Activated CD4-positive, alpha-beta T cell treated with anti-CD3 and anti-CD28 coated beads, Interleukin-2, amount 50 U/mL, for 1 hour (primary cell): ENCODE measurements around the gene KRT77.

Experiments used
- DNase-seq: peaks from one replicate; pipeline ENCODE4 v3.0.0-alpha.2; 2020

Gene KRT77

DNA sequence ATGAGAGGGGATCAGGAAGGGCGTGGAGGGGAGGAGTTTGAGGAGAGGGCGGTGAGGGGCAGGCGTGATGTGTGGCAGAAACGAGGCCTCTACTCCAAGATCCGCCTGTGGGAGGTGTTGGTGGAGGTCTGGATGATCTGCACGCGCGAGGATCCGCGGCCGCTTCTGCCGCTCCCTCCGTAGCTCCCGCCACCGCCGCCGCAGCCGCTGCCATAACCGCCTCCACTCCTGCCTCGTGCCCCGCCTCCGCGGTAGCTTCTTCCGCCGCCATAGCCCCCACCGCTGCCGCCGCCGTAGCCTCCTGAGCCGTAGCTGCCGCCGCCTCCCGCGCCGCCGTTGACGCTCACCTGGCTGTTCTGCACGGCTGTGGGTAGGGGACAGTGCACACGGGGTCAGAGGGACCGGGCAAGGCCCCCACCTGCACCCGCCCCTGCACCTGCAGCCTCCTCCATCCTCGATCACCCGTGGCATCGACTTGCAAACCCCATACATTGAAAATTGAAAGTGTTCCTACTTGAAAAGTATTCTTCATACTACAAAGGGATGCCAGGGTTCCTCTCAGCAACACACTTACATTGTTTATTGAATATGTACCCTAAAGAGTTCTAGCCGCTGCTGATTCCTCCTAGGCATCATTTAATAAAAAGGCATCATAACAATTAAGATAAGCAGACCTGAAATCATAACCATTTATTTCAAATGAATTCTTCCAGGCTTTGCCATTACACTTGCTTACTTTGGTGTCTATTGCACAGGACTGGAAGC lies 12.1 kb downstream of the KRT77 start:
- DNase-seq: peak; percentile 64

DNA sequence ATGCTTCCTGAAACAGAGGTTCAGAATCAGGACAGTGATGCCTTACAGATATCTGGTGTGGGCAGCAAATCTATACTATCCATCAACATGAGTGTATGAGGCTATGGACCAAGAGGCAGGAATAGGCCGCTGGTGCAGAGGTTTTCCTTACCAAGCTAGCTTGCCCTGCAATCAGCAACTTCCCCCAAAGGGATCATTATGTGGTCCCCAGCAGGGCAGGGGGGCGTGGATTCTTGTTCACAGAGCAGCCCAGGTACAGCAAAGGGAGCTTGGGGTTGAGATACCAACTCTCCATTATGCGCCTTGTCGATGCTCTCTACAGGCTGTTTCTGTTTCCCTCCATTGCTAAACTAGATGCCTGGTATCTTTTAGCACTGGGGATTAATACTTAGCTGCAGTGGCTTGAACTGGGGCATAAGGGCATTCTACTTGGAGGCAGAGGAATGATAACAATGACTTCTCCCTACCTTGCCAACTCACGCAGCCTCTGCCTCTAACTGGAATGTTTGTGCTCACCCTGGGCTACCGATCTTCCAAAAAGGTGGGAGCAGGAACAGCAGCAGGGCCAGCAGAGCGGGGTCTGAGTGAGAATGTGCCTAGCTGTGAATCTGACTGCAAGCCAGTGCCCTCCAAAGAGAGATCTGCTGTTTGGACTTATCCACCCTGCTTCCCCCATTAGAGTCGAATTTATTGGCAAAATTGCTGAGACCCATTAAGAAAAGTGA lies 12.8 kb downstream of the KRT77 start:
- DNase-seq: no peak

- DNase-seq: no peak
Observed at GRCh38 chr12:52689936-52690335, 13.4 kb downstream of the KRT77 start.

DNA sequence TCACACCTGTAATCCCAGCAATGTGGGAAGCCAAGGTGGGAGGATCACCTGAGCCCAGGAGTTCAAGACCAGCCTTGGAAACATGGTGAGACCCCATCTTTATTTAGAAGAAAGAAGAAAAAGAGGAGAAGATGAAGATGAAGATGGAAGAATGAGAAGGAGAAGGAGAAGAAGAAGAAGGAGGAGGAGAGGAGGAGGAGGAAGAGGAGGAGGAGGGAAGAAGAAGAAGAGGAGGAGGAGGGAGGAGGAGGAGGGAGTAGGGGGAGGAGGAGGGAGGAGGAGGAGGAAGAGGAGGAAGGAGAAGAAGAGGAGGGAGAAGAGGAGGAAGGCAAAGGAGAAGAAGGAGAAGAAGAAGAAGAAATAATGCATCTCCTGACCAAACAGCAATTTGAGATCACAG lies 14.1 kb downstream of the KRT77 start:
- no peak for DNase-seq

- no peak for DNase-seq
Observed at GRCh38 chr12:52688481-52688880, 14.8 kb downstream of the KRT77 start.

DNA sequence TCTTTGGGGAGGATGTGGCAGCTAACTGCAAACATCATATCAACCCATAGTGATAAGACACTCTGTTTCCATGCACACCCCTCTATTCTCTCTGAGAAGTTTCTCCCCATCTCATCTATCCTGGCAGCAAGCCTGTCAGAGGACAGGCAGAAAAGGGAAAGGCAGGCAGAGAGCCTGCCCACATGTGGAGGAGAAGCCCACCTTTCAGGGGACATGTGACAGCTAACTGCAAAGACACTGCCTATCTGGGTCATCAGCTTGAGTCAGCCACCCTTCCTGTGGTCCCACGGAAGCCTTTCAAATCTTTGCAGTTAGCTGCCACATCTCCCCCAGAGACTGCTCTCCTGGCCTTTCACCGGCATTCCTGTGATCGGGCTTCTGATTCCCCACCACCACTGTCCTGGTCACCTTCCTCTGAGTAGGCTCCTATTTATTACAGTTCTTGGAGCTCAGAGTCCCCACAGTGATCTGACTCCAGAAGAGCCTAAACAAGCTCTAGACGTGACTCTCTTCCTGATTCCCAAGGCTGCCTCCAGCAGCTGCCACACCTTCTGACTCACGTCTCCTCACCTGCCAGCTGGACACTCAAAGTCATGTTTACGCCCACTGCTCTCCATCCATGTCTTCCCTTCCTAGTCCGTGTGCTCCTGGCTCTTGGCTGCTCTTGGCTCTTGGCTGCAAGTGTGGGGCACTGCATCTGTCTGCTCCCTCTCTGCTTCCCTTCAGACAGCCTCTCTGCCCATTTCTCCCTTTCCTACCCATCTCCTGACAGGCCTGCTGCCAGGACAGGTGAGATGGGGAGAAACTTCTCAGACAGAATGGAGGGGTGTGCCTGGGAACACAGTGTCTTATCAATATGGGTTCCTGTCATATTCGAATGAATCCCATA lies 15.6 kb downstream of the KRT77 start:
- DNase-seq: no peak

DNA sequence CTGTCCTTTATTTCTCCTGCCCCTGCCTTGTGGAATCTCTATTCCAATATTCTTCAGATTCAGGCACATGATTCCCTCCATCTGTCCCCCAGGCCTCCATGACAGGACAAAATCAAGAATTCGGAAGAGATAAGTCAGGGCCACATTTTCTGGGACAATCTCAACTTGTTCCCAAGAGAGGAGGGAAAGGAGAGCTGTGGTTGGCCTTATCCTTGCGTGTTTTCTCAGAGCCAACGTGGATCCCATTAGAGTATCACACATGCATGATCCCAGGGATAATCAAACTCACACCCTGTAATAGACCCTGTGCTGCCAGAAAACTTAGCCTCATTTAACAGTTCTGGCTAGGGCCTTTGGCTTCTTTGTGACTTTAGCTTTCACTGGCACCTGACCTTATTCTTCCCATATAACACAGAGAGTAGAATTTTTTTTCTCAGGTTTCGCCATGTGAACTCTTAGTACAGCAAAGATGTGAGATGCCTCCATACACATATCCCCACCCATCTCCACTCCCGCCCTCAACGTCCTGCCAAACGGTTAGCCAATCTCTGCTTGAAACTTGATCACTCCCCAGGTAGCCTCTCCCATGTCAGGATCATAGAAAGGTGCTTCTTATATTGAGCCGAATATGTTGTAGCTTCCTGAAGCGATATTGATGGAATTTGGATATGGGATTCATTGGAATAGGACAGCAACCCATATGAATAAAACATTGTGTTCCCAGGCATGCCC lies 16.4 kb downstream of the KRT77 start:
- no peak for DNase-seq

- no peak for DNase-seq
Observed at GRCh38 chr12:52686063-52686462, 17.3 kb downstream of the KRT77 start.

GRCh38 chr12:52685406-52685890 lies 17.9 kb downstream of the KRT77 start:
- DNase-seq: no peak

GRCh38 chr12:52684431-52684830 lies 18.9 kb downstream of the KRT77 start:
- no peak for DNase-seq

GRCh38 chr12:52683575-52684300 lies 19.6 kb downstream of the KRT77 start:
- DNase-seq: no peak

DNA sequence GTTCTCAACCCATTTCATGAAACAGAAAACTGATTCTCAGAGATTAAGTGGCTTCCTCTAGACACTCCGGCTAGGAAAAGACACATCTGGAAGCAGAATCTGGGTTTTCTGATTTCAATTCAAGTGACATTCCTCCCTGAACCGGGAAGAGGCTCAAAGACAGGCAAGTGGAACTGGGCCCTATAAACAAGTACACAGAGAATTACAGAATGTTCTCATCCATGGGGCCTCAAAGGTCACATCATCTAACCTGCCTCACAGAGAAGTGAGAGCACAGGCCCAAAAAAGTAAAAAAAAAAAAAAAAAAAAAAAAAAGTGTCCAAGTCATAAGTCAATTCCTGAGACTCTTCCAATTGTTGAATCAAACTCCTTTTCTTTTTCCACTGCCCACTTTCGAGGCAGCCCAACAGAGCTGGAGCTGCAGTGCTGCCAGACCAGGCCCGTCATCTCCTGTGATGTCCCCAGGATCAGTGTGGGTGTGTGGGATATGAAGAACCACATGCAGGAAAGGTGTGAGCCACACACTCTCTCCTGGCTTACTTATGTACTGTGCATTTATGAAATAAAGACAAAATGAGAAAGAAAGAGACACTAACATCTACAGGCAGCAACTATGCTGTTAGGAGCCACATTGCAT lies 20.3 kb downstream of the KRT77 start:
- no peak for DNase-seq

GRCh38 chr12:52682381-52682660 lies 21.0 kb downstream of the KRT77 start:
- no peak for DNase-seq

DNA sequence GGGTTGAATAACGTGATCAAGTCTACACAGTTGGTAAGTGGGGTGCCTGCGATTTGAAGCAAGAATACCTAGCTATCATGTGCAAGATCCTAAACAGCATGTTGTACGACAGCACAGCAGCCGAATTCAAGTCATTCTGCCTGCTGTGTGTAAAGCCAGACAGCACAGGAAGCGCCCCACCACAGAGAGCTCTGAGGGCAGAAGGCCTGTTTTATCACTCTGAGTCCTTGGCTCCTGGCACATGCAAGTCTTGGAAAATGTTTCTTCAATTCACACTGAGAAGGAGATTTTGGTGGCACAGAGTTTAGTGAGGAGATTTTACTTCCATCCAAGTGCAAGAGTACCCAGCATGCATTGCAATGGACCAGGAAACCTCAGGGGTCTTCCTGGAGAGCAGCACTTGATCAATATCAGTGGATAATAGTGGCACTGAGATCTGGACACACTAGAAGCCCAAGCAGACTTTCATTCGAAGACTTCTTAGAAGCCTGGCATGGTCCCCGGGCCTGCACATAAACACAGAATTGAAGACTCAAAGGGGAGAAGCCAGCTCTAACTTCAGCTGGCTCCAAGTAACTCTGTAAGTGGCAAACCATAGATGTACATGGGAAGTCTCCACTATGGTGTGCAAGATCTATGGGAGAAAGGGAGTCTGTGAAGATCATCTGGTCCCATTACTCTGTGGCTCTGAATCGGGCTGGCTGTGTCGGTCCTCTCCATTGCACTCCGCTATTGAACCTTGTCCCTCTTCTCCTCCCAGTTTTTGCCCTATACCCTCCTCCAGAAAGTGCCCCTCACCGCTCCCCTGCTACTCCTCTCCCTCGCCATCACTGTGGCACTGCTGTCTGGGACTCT lies 21.6 kb downstream of the KRT77 start:
- DNase-seq: peak; percentile 39

DNA sequence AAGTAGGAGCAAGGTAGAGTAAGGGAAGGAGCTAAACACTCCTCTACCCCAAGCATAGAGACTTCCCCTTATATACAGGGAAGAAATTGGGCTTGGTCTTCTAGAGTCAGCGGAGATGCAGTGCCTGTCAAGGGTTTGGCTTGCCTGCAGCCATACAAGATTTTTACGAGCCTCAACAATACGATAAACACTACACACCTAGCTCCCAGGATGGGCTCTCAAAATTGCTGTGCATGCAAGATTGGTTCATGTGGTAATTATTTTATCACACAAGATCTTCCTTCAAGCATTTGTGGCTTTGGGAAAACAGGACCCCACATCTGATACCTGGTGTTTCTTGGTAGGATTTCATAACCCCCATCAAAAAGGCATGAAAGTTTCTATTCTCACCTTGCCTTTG lies 23.0 kb downstream of the KRT77 start, which contains the start of gene KRT1:
Gene KRT1, minus strand, starts transcription at position 45 of the 400 bp plus-strand sequence. CDS start 59 bp downstream, outside the sequence.
- DNase-seq: no peak

DNA sequence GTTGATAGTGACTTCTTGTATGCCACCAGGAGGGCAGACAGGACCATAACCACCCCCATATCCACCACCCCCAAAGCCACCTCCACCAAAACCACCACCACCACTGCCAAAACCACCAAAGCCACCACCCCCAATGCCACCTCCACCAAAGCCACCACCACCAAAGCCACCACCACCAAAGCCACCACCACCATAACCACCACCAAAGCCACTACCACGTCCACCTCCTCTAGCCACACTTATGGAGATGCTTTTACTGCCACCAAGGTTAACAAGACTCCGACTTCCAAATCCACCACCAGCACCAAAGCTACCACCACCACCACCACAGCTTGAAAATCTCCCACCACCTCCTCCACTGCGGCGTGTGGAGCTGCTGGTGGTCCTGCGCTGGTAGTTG lies 23.4 kb downstream of the KRT77 start:
- DNase-seq: no peak

GRCh38 chr12:52677671-52678070 lies 25.7 kb downstream of the KRT77 start:
- no peak for DNase-seq

DNA sequence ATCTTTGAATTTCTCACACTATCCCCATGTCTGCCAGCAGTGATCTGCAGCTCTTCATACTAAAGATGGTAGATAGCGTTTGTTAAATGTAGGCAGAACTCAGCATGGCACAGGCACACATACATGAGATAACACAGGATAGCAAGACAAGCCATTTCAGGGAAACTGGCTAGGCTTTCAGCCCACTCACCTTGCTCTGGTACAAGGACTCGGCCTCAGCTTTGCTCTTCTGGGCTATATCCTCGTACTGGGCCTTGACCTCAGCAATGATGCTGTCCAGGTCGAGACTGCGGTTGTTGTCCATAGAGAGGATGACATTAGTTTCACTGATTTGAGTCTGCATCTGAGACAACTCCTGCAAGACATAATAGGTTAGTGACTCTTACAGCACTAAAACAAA lies 26.2 kb downstream of the KRT77 start:
- no peak for DNase-seq

DNA sequence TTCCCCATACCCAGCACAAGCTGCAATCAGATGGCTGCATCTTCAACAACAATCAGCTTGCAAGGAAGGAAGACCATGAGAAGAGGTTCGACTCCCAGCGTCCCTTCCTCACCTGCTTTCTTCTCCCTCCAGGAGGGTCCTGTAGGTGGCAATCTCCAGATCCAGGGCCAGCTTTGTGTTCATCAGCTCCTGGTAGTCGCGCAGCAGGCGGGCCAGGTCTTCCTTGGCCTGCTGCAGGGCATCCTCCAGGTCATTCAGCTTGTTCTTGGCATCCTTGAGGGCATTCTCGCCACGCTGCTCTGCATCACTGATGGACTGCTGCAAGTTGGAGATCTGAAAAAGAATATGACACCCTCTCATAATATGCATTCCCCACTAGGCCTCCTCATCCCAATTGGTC lies 27.2 kb downstream of the KRT77 start:
- DNase-seq: no peak

DNA sequence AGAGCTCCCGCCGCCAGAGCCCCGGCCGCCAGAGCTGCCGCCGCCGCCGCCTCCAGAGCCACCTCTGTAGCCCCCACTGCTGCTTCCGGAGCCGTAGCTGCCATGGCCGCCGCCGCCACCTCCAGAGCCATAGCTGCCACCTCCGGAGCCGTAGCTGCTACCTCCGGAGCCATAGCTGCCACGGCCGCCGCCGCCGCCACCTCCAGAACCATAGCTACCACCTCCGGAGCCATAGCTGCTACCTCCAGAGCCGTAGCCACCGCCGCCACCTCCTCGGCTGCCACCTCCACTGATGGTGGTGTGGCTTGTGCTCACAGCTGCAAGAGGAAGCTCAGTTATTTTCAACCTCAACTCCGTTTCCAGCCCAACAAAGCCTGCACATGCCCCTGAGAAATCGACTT lies 28.0 kb downstream of the KRT77 start:
- no peak for DNase-seq

- no peak for DNase-seq
Observed at GRCh38 chr12:52674433-52674775, 28.9 kb downstream of the KRT77 start.
